Cerebellar nuclear complex (tissue), 1 donor: ENCODE data around the gene PTPRU.

ENCODE experiments used
- DNase-seq, 2 experiments: peaks; one replicate each; lab custom pipeline; 2025; lab: John Stamatoyannopoulos, UW

The PTPRU gene

DNA sequence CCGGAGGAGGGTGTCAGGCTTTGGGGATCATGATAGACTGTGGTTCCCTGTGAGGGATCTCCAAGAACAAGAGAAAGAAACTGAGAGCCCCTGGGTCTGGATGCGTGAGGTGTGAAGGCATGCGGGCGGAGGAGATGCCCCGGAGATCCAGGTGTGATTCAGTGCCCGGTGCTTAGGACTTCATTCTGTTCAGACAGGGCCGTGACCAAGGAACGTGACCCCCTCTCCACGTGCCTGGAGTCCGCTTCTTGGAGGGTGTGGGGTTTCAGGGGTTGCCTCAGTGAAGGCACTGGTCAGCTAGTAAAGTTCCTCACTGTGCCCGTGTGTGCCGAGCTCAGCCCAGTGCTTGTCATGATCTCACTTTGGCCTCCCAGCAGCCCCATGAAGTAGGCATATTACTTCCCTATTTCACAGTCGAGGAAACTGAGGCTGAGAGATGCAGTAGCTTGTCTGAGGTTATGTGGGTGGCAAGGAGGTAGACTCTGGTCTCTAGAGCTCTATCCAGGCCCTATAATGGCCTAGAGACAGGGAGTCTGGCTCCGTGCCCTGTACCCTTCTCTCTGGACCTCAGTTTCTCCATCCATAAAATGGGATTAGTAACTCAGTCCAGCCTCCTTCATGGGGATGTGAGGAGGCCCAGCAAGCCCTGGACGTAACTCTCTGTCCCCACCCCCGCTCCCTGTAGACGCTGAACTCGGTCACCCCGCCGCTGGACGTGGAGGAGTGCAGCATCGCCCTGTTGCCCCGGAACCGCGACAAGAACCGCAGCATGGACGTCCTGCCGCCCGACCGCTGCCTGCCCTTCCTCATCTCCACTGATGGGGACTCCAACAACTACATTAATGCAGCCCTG lies 81.0 kb downstream of the PTPRU start:
- no peak for DNase-seq

DNA sequence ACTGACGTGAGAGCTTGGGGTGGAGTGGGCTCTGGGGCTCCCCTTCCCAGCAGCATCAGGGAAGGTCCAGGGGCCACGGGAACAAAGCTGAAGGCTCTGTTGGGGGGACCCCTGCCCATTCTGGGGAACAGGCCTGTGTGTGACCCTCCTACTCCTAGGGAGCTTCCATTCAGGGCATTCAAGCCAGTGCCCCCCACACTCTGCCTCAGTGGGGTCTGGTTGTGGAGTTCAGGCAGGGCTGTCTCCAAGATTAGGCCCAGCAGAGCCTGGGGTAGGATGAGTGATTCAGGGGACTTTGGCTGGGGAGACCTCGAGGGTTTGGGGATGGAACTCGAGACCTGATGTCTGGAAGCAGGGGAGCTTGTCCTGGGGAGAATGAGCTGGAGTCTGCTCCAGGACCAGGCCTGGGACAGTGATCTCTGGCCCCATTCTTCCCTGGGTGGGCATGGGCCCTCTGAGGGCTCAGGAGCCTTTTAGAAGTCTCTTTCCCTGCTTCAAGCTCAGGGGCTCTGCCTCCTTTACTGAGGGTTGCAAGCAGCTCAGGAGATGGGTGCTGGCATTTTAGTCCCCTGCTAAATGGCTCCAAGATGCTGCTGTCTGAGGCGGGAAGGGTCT lies 81.7 kb downstream of the PTPRU start:
- DNase-seq = no peak

GRCh38 chr1:29318724-29319123 lies 82.4 kb downstream of the PTPRU start:
- no peak for DNase-seq

- no peak for DNase-seq
These were observed 83.2 kb downstream of the PTPRU start for GRCh38 chr1:29319300-29320110.

DNA sequence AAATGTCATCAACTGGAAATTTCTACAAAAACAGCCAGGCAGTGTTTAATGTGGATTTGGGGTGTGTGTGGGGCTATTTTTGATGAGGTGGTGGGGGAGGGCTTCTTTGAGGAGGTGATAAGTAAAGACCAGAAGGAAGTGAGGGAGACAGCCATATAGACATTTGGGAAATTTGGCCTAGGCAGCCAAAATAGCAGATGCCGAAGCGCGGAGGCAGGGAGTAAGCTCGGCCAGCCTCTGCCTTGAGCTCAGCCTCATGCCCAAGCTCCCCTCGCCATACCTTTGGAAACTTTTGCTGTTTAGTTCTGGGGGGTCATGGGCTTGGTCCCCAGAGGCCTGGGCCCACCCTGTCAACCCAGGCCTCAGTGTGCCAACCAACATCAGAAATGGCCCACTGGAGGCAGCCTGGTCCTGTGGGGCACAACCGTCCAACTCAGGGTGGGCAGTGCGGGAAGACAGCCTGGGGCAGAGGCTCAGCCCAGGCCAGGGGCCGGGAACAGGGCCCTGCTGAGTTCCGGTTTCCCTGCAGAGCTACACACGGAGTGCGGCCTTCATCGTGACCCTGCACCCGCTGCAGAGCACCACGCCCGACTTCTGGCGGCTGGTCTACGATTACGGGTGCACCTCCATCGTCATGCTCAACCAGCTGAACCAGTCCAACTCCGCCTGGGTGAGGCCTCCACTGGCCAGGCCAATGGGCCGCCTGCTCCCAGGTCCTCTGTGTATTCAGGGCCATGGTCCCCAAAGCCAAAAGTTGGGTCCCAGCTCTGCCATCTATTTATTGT lies 84.0 kb downstream of the PTPRU start:
- DNase-seq = no peak

DNA sequence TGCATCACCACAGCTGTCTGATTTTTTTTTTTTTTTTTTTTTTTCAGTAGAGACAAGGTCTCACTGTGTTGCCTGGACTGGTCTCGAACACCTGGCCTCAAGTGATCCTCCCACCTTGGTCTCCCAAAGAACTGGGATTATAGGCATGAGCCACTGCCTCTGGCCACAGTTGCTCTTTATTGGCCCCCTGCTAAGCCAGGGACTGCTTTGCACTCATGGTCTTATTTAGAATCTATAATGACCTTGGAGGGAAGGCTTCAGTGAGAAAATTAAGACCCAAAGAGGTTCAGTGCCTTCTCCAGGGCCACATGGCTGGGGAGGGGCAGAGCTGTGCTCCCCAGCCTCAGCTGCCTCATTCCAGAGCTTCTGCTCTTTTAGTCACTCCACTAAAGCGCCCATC lies 84.9 kb downstream of the PTPRU start:
- DNase-seq = no peak

DNA sequence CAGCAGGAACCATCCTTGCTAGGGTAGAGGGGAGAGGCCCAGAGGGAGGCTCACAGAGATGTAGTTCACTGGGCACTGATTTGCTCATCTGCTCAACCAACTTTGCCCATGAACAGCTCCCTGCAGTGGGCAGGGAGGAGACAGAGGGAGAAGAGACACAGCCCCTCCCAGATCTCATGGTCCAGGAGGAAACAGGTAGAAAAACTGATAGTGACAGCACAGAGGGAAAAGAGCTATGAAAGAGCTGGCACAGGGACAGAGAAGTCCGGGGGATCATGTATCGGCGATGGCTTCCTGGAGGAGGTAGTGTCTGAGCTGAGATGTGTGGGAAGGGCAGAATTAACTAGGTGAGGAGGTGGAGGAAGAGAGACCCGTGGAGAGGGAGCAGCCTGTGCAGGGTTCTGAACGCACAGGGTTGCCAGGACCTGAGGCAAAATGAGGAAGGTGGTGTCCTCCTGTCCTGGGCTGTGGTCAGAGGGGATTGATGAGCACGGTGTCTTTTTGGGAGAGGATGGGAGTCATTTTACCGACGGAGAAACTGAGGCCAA lies 85.9 kb downstream of the PTPRU start:
- DNase-seq = no peak

DNA sequence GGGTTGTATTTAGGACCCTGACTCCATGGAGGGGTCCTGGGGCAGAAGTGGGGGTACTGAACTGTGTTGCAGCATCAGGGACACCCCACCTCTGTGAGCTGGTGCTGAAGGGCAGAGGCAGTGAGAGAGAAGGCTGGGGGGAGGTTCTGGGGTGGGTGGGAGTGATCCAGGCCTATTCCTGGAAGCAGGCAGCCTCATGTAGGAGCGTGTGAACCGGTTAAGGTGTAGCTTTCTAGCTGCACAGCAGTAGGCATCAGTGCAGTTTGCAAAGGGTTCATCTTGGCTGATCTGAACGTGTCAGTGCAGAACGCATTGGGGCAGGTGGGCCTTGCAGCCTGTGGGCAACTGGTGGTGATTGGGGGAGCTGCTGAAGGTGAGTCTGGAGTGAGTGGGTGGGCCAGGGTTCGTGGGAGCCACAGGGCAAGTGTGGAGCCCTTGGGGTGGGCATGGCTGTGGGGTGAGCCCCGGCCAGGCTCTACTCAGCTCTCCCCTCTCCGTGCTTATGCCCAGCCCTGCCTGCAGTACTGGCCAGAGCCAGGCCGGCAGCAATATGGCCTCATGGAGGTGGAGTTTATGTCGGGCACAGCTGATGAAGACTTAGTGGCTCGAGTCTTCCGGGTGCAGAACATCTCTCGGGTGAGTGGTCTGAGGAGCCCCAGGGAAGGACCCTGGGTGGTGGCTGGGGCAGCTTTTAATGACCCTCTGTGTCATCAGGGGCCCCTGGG lies 86.7 kb downstream of the PTPRU start:
- DNase-seq = no peak

GRCh38 chr1:29323636-29324035 lies 87.3 kb downstream of the PTPRU start:
- DNase-seq = no peak

- DNase-seq = no peak
These were observed 87.9 kb downstream of the PTPRU start for GRCh38 chr1:29324202-29324601.

DNA sequence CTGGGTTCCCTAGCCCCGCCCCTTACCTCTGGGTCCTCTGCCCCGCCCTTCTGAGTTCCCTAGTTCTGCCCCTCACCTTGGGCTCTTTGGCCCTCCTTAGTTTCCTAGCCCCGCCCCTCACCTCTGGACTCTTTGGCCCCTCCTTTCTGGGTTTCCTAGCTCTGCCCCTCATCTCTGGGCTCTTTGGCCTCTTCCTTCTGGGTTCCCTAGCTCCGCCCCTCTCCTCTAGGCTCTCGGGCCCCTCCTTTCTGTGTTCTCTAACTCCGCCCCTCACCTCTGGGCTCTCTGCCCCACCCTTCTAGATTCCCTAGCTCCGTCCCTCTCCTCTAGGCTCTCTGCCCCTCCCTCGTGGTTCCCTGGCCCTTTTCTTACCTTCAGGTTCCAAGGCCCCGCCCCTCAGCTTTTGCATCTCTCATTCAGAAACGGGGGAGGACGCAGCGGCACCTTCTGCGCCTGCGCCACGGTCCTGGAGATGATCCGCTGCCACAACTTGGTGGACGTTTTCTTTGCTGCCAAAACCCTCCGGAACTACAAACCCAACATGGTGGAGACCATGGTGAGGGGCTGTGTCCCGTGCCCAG lies 88.5 kb downstream of the PTPRU start:
- no peak for DNase-seq

DNA sequence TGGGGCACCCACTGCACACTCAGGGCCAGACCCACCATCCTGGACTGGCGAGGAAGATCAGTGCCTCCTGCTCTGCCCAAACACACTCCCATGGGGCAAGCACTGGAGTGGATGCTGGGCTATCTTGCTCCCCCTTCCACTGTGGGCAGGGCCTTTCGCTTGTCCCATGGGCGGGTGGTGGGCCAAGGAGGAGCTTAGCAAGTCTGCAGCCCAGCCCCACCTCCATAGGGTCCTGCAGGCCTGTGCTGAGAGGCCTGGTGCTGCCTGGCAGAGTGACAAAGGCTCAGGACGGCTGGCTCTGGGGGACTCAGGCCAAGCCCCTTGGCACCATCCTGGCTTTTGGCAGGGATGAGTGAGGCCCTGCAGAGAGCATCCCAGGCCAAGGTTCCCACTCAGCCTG lies 89.4 kb downstream of the PTPRU start:
- no peak for DNase-seq

DNA sequence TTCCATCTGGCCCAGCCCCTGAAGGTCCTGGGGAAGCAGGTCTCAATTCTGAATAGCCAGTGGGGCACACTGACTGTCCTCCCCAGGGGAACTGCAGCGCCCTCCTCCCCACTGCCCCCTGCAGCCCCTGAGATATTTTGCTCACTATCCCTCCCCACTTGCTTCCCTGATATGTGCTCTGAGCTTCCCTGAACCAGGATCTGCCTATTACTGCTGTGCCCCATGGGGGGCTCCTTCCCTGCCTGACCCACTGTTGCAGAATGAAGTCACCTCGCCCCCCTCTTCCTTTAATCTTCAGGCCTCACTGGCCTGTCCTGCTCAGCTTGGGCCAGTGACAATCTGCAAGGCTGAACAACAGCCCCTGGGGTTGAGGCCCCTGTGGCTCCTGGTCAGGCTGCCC lies 89.8 kb downstream of the PTPRU start:
- DNase-seq = no peak

DNA sequence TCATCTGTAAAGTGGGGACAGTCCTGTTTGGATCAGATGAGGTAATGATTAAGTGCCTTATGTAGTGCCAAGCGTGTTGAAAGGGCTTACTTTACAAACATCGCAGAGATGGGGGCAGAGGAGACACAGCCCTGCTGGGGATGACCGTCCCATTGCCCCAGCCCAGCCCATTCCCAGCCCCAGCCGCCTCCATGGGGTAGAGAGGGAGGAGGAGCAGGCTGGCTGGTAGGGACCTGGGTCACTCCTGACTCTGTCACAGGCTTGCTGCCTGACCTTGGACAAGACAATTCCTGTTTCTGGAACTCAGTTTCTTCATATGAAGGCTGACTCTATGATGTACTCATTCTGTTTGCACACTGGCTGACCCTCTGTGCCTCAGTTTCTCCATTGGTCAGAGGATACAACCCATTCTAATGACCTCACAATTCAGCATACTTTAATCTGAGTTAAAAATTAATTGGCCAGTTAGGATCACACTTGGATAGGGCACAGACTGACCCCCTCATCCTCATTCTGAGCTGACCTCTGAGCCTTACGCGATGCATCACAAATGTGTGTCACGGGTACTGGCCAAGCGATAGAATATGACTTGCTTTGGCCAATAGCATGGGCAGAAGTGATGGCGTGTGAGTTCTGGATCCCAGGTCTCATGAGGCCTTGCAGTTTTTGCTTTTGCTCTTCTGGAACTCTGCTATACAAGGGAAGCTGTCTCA lies 91.1 kb downstream of the PTPRU start:
- DNase-seq = no peak

GRCh38 chr1:29329022-29329775 lies 92.9 kb downstream of the PTPRU start:
- no peak for DNase-seq

GRCh38 chr1:29330089-29330488 lies 93.8 kb downstream of the PTPRU start:
- DNase-seq = no peak

DNA sequence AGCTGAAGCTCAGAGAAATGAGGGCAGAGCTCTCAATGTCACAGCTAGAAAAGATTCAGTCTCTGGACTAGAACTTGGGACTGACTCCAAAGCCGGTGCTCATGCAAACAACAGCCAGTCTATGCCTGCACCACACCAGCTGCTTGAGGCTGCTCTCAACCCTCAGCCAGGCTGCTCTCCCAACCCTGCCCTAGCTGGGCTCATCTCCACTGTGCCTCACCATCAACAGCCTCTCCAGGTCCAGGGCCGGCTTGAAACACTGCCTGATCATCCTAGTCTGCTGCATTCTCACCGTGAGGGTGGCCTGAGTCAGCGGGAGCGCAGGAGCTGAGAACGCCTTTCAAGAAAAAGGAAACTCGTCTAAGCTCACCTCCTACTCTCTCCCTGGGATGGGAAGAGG lies 94.5 kb downstream of the PTPRU start:
- DNase-seq = no peak

- DNase-seq = no peak
These were observed 95.0 kb downstream of the PTPRU start for GRCh38 chr1:29331309-29331708.

DNA sequence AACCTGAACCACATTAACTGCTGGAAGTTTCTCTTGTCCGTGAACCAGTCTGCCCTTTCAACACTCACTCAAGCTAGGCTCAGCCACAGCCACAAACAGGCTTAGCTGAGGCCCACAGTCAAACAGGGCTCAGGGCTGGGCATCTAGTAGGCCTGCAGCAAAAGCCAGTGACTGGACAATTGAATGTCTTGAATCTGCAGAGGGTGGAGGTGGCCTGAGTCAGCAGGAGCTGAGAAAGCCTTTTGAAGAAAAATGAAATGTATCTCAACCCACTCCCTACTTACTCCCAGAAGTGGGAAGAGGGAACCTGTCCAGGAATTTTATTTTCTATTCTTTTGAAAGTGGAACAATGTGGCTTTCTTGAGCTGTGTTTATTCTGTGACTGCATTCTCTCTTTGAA lies 95.4 kb downstream of the PTPRU start:
- no peak for DNase-seq
